CD4-positive, alpha-beta T cell treated with Interleukin-1 beta for 1 hour (primary cell): Measurements from ENCODE around the gene RPS6KA1.
"Not testable (repeated sequence)": the region's sequence is repeated elsewhere in the genome, so short reads cannot be mapped to it uniquely, and the experiment has no call there.

Source experiments
- DNase-seq, 2 donors: peaks; one replicate each; pipeline ENCODE4 v3.0.0-alpha.2; 2020 to 2022

The RPS6KA1 gene

DNA sequence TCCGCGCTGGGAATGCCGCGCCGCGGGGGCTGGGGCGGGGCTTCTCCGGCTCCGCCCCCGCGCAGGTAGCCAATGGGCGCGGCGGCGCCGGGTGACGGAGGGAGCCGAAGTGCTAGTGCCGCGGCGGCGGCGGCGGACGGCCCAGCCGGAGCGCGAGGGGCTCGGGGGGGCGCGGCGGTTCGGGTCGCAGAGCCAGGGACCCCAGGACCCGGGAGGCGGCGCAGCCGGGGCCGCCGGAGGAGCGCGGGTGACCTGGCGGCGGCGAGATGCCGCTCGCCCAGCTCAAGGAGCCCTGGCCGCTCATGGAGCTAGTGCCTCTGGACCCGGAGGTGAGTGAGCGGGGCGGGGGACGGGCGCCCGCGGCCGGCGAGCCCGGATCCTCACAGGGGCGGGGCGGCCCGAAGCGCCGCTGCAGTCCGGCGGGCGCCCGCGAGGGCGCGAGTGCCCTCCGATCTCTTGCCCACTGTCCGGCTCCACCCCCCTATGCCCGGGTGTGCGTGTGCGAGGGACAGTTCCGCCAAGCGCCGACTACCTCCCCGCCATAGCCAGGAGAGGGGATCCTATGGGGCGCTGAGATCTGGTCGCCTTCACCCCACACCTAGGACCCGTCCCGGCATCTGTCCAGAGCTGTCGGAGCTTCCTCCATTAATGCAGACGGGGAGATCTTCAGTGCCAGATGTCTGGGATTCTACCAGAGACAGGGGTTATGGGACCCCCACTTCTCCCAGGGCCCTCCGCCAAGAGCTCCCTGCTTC lies at the start of gene RPS6KA1:
Gene RPS6KA1, plus strand, starts transcription at position 107 of the 755 bp plus-strand sequence. Its CDS starts 160 bp downstream, at position 267.
- peak; percentile 66 to 67 for DNase-seq

DNA sequence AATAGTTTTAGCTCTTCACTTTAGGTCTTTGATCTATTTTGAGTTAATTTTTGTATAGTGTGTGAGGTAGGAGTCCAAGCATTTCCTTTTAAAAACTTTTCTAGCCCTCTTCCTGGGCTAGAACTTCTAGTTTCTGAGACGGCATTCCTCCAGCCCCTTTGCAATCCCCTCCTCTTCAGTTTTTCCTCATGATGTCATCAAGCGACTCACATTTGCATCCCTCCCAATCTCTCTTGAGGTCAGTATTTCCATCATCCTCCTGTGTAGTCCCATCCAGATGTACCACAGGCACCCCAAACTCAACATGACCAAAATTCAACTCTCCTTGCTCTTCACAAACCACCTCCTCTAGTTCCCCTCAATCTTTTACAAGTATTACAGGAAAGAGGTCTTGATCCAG lies 46.6 kb upstream of the RPS6KA1 start:
- DNase-seq = no peak

DNA sequence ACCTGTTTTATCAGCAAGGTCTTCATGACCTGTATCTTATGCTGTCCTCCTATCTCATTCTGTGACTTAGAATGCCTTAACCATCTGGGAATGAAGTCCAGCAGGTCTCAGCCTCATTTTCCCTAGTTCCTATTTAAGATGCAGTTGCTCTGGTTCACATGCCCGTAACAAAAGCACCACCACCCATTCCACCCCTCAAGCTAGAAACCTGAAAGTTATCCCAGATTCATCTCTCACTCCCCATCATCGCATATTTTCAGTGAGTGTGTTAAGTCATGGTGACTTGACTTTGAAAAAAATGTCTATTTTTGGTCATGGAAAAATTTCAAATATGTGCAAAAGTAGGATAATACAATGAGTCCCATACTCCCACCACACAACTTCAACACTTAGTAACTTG lies 45.6 kb upstream of the RPS6KA1 start:
- no peak for DNase-seq

DNA sequence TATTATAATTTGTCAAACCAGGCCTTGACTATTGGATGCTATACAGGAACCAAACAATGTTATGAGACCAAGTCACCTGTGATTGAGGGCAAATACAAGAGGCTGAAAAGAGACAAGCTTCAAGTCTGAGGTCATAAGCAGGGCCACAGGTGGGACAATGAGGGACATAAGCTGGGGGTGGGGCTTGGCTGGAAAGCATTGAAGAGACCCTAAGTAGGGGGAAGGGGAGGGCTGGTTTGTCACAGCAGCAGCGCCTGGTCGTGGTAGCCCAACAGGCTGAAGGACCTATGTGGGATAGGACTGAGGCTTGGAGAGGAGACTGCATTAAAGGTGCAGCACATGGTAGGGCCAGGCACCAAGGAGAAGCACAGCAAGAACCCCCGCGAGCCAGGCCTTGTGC lies 39.4 kb upstream of the RPS6KA1 start:
- DNase-seq = no peak

DNA sequence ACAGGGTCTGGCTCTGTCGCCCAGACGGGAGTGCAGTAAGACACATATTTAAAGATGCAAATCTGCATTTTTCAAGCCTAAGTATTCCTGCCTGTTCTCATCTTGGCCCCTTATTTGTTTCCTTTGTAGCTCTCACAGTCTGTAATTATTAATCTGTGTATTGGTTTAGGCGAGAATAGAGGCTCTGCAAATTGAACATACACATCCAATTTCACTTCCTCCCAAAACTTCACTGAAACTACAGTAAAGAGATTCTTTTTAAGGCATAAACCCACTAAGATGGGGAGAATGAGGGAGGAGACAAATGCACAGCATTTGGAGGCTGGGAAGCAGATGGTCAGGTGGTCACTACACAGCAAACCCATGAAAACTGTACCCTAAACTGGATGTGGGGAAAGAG lies 36.3 kb upstream of the RPS6KA1 start:
- DNase-seq = no peak

- DNase-seq = no peak
These were observed 35.6 kb upstream of the RPS6KA1 start for GRCh38 chr1:26493938-26494337.

DNA sequence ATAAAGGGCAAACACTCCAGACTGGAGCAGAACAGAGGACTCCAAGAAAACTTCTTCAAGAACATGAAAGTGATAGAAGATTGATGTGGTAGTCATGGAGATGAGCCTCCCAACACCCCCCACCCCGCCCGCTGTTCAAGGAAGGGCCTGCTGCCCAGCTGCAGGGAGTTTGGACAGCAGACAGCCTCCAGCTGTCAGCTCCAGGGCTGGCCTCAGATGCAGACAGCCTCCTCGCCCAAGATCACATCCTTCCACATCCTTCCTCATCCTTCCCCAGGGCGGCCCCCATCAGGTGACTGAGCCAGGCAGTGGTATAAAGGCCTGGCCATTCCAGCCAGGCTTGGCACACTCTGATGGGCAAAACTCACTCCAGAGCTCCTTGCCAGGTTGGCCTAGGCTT lies 32.7 kb upstream of the RPS6KA1 start:
- no peak for DNase-seq

GRCh38 chr1:26498894-26499293 lies 30.7 kb upstream of the RPS6KA1 start:
- DNase-seq = no peak

DNA sequence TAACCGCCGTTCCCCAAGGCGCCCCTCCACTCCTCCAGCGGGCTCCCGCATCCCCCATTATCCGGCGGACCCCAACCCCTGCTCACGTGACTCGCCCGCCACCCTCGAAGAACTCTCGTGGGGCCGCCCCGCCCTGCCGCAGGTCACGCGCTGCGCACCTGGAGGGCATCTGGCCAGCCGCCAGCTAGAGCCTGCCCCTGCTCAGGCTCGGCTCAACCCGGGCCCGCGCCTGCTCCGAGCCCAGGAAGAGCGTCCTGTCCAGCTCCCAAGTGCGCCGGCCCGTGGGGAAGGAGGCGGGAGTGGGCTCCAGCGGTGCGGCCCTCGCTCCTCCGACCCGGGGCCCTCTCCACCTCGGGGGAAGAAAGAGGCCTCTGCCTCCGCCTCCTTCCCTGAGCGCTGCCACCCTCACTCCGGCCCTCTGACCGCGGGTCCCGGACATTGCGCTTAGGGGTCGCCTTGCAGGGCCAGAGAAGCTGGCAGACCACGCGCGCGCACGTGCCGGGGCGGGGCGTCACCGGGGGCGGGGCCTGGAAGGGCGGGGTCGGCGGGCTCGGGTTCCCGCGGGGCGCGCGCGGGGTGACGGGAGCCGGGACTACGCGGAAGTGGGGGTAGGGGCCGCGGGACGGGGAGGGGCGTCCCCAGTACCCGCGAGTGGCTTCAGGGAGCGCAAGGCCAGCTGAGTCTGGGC lies 28.9 kb upstream of the RPS6KA1 start:
- DNase-seq = peak; percentile 86 to 89

DNA sequence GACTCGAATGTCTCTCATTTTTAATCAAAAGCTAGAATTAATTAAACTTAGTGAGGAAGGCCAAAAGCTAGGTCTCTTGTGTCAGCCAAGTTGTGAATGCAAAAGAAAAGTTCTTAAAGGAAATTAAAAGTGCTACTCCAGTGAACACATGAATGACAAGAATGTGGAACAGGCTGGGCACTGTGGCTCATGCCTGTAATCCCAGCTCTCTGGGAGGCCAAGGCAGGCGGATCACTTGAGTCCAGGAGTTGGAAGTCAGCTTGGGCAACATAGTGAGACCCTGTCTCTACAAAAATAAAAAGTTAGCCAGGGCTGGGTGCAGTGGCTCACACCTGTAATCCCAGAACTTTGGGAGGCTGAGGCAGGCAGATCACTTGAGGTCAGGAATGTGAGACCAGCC lies 18.9 kb upstream of the RPS6KA1 start:
- DNase-seq = not testable (repeated sequence)

- not testable (repeated sequence) for DNase-seq
These were observed 13.7 kb upstream of the RPS6KA1 start for GRCh38 chr1:26515836-26516235.

GRCh38 chr1:26516987-26517765 lies 12.4 kb upstream of the RPS6KA1 start:
- DNase-seq = no peak

GRCh38 chr1:26517766-26518049 lies 11.9 kb upstream of the RPS6KA1 start:
- no peak for DNase-seq

- DNase-seq = no peak
These were observed 11.2 kb upstream of the RPS6KA1 start for GRCh38 chr1:26518355-26518754.

DNA sequence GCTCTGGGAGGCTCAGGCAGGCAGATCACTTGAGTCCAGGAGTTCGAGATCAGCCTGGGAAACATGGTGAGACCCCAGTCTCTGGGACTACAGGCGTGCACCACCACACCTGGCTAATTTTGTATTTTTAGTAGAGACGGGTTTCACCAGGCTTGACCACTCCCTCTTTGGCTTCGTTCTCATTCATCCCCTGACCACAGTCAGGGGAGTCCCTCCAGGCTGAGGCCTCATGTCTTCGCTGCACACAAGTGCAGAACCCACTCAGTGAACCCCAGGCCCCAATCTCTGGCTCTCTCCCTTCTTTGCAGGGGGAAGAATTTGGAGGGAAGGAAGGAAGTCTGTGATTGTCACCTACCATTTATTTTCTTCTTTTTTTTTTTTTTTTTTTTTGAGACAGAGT lies 9.2 kb upstream of the RPS6KA1 start:
- DNase-seq = no peak

DNA sequence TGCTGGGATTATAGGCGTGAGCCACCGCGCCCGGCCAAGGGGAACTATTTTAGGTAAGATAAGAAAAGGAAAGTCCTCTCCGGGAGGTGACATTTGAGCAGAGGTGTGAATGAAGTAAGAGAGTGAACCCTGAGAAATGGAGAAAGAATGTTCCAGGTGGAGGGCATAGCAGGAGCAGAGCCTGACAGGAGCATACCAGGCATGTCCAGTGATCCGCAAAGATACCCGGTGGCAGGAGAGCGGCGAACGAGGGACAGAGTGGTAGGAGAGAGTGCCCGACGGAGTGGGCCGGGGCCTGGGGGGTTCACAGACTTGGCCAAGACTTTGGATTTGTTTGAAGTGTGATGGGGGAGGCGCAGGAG lies 7.9 kb upstream of the RPS6KA1 start:
- DNase-seq = no peak

DNA sequence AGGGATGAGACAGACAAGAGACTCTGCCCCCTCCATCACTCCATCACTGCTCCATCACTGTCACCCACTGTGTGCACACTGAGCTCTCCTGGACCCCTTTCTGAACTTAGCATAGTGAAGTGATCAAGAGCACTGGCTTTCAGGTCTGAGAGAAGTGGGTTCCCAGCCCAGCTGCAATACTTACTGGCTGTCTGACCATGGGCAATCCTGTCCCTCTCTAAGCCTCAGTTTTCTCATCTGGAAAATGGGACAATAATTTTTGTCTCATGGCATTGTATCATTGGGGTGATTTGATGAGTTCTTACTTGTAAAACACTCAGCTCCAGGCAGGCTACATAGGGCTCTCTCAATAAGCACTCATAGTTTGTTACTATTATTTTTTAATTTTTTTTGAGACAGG lies 7.5 kb upstream of the RPS6KA1 start:
- no peak for DNase-seq

GRCh38 chr1:26524181-26524580 lies 5.4 kb upstream of the RPS6KA1 start:
- no peak for DNase-seq

- DNase-seq = no peak
These were observed 3.3 kb upstream of the RPS6KA1 start for GRCh38 chr1:26526287-26526686.

DNA sequence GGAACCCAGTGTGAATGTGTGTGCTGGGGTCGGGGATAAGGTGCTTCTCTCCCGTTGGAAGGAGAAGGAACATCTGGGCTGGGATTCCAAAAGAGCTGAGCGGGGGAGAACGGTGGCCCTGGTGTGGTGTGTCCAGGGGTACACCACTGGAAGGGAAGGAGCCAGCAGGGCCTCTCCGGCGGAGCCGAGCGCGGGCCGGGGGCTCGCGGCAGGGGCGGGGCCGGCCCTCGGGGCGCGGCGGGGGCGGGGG lies 231 bp upstream of the RPS6KA1 start:
- no peak for DNase-seq

- DNase-seq = no peak
These were observed 891 bp downstream of the RPS6KA1 start for GRCh38 chr1:26530410-26530894.

DNA sequence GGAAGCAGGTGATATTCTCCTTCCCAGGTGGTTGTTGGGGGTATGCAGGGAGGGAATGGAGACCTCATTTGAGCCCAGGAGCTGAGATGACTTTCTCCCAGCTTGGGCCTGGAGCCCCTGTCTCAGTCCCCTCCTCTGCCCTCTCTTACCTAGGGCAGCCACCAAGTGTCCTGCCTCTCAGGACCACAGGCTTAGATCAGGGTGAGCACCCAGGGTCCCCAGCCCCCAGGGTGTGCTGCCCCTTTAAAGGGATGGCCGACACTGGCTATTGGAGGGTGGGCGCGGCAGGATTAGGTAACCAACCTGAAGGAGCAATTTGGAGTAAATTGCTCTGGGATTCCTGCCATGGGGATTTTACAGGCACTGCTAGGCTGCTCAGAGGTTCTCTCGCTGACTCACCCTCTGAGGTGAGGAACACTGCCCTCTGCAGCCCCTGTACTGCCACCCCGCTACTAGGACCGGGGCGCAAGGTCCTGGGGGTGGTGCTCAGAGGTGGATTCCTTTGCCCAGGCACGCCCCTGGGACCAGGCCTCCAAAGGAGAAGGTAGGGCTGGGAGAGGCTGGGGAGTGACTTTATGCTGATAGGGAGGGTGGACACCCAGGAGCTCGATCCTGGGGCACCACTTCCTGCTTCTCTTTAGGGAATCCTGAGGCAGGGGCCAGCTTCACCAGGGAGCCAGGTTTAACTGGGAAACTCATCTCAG lies 1.5 kb downstream of the RPS6KA1 start:
- DNase-seq = peak in 1 of 2 donors; percentile 25

DNA sequence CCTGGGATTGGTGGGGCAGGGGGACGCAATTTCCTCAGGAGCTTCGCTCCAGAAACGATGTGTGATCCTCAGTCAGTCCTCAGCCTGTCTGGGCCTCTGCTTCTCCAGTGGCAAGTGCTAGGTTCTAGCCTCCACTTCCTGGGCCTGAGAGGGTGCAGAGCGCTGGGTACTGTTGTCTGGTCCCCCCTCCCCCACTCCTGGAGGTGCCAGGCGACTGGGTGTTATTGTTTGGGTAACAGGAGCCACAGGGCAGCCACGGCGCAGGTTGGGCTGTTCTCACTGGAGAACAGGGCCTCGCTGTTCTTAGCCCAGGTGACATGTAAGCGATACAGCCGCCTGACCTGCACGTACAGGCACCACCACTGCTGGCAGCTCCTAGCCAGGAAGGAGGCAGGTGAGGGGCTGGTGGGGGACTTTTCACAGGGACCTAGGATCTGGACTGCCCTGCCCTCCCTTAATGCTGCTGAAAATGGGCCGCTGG lies 2.1 kb downstream of the RPS6KA1 start:
- no peak for DNase-seq
